Measurements from ENCODE around the gene SPEN. TPM values are rescaled to one million over a fixed set of nuclear protein-coding genes. Genes with fewer than 3 reads are reported as not detected.

The SPEN gene
- total and polyA plus RNA-seq, 2 of the 13 experiments (the other 11 are each of a cell fraction or from before 2014, with no cell fraction given), result 4.8 to 14.0 TPM

- no peak for TF ChIP-seq TRAFD1 (CRISPR knock-in tag; IDR thresholded peaks at IDR 0.05; ENCODE audit: borderline replicate concordance)
- no peak for TF ChIP-seq GABPA (IDR thresholded peaks at IDR 0.05; ENCODE audit: low read depth, low read length)
- TF ChIP-seq GABPA (CRISPR knock-in tag; IDR thresholded peaks at IDR 0.05; ENCODE audit: low read depth), result no peak
These were observed 84.4 kb downstream of the SPEN start (continued) for GRCh38 chr1:15931884-15932283.

GRCh38 chr1:15932612-15933011 lies 85.1 kb downstream of the SPEN start:
- no peak overlapping the region for H3K4me2 ChIP-seq (ENCODE audit: low read depth, low read length)
- in situ Hi-C loops (cut with HindIII; ENCODE audit: extremely low pct_ligation_motif_present, low pct_unique_long_range_greater_than_20kb) (no loop called here), intact Hi-C loops (cut with micrococcal nuclease; ENCODE audit: unreplicated experiment) (no loop called here)
- no peaks in the 10 kb centered on the region for H3K27me3 ChIP-seq (ENCODE audit: control insufficient read depth in 1 of 2, insufficient read depth in 2 of 2, low read length in 2 of 2)
- H4K20me1 ChIP-seq (ENCODE audit: insufficient read depth, low read length), result no peaks in the 10 kb centered on the region
- H3K9me3 ChIP-seq (ENCODE audit: low read length), result no peaks in the 10 kb centered on the region
- H3K36me3 ChIP-seq (replicated peaks in 1 of 2; ENCODE audit: control insufficient read depth in 1 of 2, insufficient read depth in 2 of 2, low read length in 2 of 2), result peaks cover 58 to 93% of the 10 kb centered on the region in 2 experiments
- H3K4me3 ChIP-seq (replicated peaks in 1 of 3; ENCODE audit: insufficient read depth in 1 of 3, low read depth in 2 of 3, low read length in 3 of 3), result no peak overlapping the region
- FAIRE-seq (no peak), ATAC-seq (no peak), DNase-seq (ENCODE audit: low spot score) (no peak)
- POLR2A ChIA-PET, result no interaction called here
- TF ChIP-seq MBNL3 (CRISPR knock-in tag; conservative IDR thresholded peaks at IDR 0.05) (no peak), ETS1 (CRISPR knock-in tag; IDR thresholded peaks at IDR 0.05) (no peak)
- peaks cover 4% of the 10 kb centered on the region for H3K4me1 ChIP-seq (ENCODE audit: insufficient read depth, low read length)
- no peaks in the 10 kb centered on the region for H3K79me2 ChIP-seq (ENCODE audit: insufficient read depth, low read length)
- H3K27ac ChIP-seq (ENCODE audit: extremely low read length, insufficient read depth, low read length), result no peak overlapping the region
- no peak overlapping the region for H2AFZ ChIP-seq (ENCODE audit: low read length)
- BruUV-seq (replicated peaks), result no TSS peak
- WGBS (ENCODE audit: low lambda C conversion rate), result 100% methylated on average over 7 of the region's 9 CpGs
- CTCF ChIA-PET (ENCODE audit: low intra/inter-chr PET ratio, low total read pairs), result no interaction called here
- H3K9ac ChIP-seq (ENCODE audit: insufficient read depth, low read depth, low read length), result no peak overlapping the region
